Measurements from ENCODE around the gene PRR7.

DNA sequence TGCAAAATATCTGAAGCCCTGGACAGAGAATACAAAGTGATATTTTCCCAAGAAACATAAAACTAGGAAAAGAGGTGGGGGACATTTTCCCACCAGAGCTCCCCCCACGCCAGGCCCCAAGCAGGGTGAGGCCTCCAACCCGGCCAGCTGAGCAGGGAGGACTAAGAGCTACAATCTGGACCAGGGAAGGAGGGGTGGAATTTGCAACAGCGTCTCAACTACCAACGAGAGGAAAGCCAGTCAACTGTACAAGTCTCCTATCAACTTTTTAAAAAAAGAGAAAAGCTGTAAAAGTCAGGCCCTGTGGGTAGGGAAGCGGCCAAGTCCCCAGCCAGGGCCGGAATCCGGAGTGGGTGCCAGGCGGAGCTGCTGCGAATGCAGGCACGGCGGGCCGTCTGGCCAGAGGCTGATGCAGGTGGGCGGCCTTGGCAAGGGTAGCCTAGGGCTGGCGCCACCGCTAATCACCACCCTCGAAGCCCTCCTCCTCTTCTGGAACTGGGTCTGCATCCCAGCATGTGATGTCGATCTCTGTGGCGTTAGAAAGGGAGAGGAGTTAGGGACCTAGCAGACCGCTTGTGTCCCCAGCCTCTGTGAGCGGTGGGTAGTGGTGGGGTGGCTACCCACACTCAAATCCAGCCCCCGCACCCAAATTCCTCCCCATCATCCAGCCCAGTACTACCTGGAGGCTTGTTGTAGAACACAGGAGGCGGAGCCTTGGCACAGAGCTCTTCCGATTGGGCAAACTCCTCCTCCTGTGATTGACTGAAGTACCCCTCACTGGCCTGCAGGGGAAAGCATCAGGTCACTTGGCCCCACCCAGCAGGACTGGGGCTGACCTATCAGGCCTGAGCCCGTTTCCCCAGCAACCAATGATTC lies 10.6 kb downstream of the PRR7 start:
- no peak for TF ChIP-seq CTCF (IDR thresholded peaks at IDR 0.05; ENCODE audit: low read length)
- no peak for TF ChIP-seq EZH2 (IDR thresholded peaks at IDR 0.05; ENCODE audit: borderline replicate concordance, low read length)
